Colonic mucosa (tissue), 4 donors: ENCODE results near the gene FOXO6. TPM values are rescaled to one million over a fixed set of nuclear protein-coding genes. Genes with fewer than 3 reads are reported as not detected.

Experiments used
- DNase-seq: peaks from one replicate; pipeline ENCODE4 v3.0.0-alpha.2; 2020
- H3K27ac ChIP-seq: fragments of 200-600 bp; one replicate; pipeline ENCODE4 v1.8.0; 2021
- H3K27me3 ChIP-seq: fragments of 200-600 bp; one replicate; pipeline ENCODE4 v1.8.0; 2021
- H3K36me3 ChIP-seq: fragments of 200-600 bp; one replicate; pipeline ENCODE4 v1.8.0; 2021
- H3K4me1 ChIP-seq: fragments of 200-600 bp; one replicate; pipeline ENCODE4 v1.8.0; 2021; ENCODE audit warnings: mild to moderate bottlenecking
- H3K4me3 ChIP-seq: fragments of 200-600 bp; one replicate; pipeline ENCODE4 v1.8.0; 2021
- H3K9ac ChIP-seq, 2 donors: one replicate each; pipeline ENCODE4 v1.7.0; 2013; ENCODE audit warnings: control low read depth in 2 of 2, low read depth in 2 of 2, low read length in 2 of 2
- H3K9me3 ChIP-seq: fragments of 200-600 bp; one replicate; pipeline ENCODE4 v1.8.0; 2021
- intact Hi-C: fragments of 100-400 bp; cut with DNase I; formaldehyde crosslinking; loops from one replicate; pipeline ENCODE4 v1.14.1; 2022
- total RNA-seq, 2 donors: library from RNA; stranded (reverse); fragmentation: NEBNext Ultra II Directional in 1 of 2; extraction: Animal tissue kit (Norgen Biotek cat#: 25700) in 1 of 2; gene quantifications; one replicate each; pipeline ENCODE4 v1.2.1, GENCODE V29; 2021
- TF ChIP-seq, protein P1 (sequence below): fragments of 200-600 bp; IDR thresholded peaks from one replicate; pipeline ENCODE4 v1.8.0; 2022; ENCODE audit warnings: antibody characterized with exemption, mild to moderate bottlenecking
- donor health status: healthy.
- donor health status: DM: no; HTN: no; CAD: no.
- donor health status: DM: no; HTN: no; CAD: no.

Gene FOXO6
- total RNA-seq, 2 donors from 2014 or later: 0.56 to 0.59 TPM

DNA sequence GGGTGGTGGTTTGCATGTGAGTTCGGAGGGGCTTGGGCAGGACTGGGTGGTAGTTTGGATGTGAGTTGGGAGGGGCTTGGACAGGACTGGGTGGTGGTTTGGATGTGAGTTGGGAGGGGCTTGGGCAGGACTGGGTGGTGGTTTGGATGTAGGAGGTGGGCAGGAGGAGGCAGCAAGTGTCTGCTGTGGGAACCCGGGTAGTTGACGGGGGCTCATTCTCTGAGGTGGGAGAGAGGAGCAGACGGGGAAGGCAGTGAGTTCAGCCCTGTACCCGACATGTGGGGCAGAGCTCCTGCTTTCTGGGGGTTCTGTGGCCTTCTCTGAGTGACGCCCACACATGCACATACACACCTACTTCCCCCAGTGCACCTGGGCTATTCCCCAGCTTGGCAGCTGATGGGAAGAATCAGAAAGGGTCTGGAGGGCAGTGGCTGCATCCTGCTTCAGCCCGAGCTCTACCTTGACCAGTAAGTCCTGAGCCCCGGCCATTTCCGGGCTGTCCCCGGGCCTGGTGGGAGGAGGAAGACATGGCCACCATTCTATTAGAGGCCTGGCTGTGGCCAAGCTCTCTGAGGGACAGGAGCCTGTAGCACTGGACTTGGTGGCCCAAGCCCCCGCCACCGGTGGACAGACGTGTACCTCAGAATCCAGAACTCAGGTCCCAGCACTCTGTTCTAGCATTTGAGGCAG, 65.1 kb downstream of the FOXO6 start:
- H3K36me3 ChIP-seq: no peaks in the 10 kb centered on the region
- H3K4me1 ChIP-seq: no peaks in the 10 kb centered on the region
- H3K27ac ChIP-seq: no peak overlapping the region
- no peak overlapping the region for H3K4me3 ChIP-seq
- no peaks in the 10 kb centered on the region for H3K27me3 ChIP-seq
- H3K9me3 ChIP-seq: no peaks in the 10 kb centered on the region
- intact Hi-C loops: no loop called here
- TF ChIP-seq, protein P1, sequence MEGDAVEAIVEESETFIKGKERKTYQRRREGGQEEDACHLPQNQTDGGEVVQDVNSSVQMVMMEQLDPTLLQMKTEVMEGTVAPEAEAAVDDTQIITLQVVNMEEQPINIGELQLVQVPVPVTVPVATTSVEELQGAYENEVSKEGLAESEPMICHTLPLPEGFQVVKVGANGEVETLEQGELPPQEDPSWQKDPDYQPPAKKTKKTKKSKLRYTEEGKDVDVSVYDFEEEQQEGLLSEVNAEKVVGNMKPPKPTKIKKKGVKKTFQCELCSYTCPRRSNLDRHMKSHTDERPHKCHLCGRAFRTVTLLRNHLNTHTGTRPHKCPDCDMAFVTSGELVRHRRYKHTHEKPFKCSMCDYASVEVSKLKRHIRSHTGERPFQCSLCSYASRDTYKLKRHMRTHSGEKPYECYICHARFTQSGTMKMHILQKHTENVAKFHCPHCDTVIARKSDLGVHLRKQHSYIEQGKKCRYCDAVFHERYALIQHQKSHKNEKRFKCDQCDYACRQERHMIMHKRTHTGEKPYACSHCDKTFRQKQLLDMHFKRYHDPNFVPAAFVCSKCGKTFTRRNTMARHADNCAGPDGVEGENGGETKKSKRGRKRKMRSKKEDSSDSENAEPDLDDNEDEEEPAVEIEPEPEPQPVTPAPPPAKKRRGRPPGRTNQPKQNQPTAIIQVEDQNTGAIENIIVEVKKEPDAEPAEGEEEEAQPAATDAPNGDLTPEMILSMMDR: no peak
- no peak for DNase-seq
- no peak overlapping the region for H3K9ac ChIP-seq

DNA sequence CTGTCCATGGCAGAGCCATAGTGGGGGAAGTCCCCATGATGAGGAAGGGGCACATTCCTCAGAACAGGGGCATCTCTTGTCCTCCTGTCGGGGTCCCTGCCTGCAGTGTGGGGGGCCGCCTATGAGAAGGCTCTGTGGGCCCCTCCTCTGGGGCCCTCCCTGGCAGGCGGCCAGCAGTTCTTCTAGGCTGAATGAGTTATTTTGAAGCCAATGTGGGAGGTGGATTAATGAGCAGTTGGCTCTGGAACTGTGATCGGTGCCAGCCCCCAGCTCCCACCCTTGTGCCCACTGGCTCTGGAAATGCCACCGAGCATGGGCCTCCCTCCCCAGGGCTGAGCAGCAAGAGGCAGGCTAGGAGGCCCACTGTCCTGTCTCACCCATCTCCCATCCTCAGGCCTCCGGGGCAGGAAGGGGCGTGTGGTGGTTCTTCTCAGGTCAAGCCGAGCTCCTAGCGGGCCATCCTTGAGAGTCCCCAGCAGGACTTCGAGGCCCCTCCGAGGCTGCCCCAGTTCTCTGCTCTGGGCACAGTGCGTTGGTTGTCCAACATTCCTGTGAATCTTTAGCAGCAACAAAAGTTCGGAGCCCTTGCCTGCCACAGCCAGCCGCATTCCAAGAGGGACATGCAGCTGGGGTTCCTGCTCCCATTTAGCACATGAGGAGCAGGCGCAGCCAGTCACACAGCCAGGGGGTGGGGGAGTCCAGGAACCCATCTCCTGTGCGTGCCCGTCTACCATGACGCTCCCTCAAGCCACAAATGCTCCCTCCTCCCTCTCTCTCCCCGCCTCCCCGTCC, 66.1 kb downstream of the FOXO6 start:
- Histone ChIP-seq H3K27ac (no peak overlapping the region), H3K4me3 (no peak overlapping the region), H3K36me3 (no peaks in the 10 kb centered on the region), H3K9me3 (no peaks in the 10 kb centered on the region), H3K9ac (no peak overlapping the region), H3K27me3 (no peaks in the 10 kb centered on the region), H3K4me1 (peaks cover 1% of the 10 kb centered on the region)
- no peak for DNase-seq
- TF ChIP-seq, protein P1: no peak
- intact Hi-C loops: no loop called here

DNA sequence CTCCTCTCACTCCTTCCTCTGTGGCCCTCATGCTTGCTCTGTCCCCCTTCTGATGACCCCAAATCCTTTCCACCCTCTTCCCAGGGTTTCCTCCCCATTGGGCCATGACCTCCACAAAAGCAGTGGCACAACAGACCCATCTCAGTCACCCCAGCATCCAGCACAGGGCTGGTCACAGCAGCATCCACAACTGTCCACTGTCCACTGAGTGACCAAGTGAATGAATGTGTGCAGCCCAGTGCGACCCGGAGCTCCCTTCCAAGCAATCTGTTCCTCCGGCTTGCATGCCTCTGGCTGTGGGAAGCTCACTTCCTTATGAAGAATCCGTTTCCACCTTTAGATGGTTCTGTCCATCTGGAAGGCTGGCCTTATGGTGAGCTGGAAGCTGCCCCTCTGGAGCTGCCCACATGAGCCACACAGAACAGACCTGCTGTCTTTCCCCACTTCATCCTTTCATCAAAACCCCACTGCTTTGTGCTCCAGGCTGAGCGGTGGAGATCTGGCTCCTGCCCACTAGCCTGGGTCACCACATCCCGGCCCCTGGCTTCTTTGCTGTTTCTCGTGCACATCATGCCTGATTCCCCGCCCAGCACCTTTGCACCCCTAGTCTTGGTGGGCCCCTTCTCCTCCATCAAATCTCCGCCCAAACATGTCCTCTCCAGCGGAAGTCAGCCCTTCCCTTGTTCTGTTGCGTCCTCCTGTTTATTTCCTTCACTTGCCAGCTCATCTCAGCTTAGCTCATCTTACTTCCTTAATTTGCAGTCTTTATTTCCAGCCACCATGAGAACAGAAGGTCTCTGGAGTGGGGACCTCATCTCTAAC, 66.9 kb downstream of the FOXO6 start:
- Histone ChIP-seq H3K4me1 (peaks cover 6% of the 10 kb centered on the region), H3K9ac (no peak overlapping the region), H3K27me3 (no peaks in the 10 kb centered on the region), H3K27ac (no peak overlapping the region), H3K4me3 (no peak overlapping the region), H3K9me3 (no peaks in the 10 kb centered on the region), H3K36me3 (no peaks in the 10 kb centered on the region)
- DNase-seq: no peak
- intact Hi-C loops: no loop called here
- TF ChIP-seq, protein P1: no peak

DNA sequence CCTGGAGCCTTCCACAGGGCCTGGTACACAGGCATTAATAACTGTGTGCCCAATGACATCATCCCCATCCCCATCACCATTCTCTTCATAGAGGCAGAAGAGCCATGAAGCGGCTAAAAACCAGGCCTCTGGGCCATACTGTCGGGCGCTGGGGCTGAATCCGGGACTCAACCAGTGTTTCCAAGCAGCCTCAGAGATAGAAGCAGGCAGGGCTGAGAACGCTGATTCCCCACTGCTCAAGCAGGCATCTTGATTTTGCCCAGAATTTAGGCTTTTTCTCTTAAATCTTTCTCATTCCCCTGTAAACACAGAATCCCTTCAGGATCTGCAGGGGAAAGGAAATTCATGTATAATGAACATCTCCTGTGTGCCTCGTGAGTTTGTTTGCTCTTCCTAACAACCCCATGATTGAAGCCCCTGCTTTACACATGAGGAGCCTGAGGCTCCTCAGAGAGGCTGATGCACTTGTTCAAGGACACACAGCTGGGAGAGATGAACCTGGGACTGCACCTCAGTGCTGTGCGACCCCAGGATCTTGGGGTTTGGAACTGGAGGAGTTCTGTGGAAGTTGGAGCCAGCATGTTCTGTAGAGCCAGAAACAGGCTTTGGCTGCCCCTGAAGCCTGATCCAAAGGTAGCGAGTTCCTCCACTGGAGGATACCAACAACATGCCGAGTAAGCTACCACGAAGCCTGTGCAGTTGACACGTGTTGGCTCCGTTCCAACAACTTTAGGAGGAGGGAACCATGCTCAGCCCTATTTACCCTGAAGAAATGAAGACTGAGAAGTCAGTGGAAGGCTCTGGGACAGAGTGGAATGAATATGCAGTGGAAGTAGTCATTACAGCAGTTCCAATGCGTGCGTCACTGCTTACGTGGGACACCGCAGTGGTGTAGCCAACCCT, 67.8 kb downstream of the FOXO6 start:
- Histone ChIP-seq H3K4me3 (no peak overlapping the region), H3K9me3 (no peaks in the 10 kb centered on the region), H3K27ac (no peak overlapping the region), H3K27me3 (no peaks in the 10 kb centered on the region), H3K36me3 (no peaks in the 10 kb centered on the region), H3K4me1 (peaks cover 6% of the 10 kb centered on the region), H3K9ac (no peak overlapping the region)
- TF ChIP-seq, protein P1: no peak
- DNase-seq: no peak
- intact Hi-C loops: no loop called here

DNA sequence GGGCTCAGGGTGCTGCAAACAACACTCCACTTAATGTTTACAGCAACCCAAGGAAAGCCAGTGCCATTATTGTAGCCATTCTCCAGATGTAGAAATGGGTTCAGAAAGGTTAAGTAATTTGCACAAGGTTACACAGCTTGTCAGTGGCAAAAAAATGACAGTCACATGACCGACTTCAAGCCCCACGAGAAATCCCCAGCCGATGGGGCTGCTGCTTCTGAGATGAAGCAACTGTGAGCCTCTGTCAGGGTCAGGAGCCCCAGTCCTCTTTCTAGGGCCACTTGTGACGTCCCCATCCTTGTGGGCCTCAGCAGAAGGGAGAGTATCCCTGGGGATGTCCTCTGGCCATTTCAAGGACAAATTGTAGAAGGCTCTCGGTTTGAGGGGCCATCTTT, 68.4 kb downstream of the FOXO6 start:
- no peak for DNase-seq
- Histone ChIP-seq H3K9me3 (no peaks in the 10 kb centered on the region), H3K4me1 (peaks cover 6% of the 10 kb centered on the region), H3K9ac (no peak overlapping the region), H3K4me3 (no peak overlapping the region), H3K36me3 (no peaks in the 10 kb centered on the region), H3K27ac (no peak overlapping the region), H3K27me3 (no peaks in the 10 kb centered on the region)
- TF ChIP-seq, protein P1: no peak
- intact Hi-C loops: no loop called here
